Measurements from ENCODE around the gene TMEM132C.
"Not testable (repeated sequence)": the region's sequence is repeated elsewhere in the genome, so short reads cannot be mapped to it uniquely, and the experiment has no call there.

Gene TMEM132C

DNA sequence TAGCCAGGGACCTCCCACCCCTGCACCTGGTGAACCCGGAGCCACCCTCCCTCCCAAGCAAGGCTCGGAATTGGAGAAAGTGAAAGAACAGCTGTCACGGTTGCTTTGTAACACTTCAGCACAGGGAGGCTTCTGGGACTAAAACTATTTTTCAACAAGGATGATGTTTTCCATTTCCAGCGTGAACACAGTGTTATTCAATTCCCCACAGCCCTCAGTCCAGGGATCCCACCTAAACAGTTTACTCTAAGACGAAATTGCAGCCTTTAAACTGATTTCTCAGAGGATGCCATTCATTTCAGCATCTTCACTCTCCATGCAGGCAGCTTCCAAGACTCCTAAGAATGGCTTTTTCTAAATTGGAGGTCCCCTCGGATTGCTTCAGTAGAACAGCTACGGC is 327.6 kb downstream of the TMEM132C start:
- DNase-seq (ENCODE audit: extremely low spot score), result no peak
- CTCF ChIA-PET, result no interaction called here
- POLR2A ChIA-PET, result no interaction called here
- TF ChIP-seq TARDBP (IDR thresholded peaks at IDR 0.05) (no peak), SP1 (IDR thresholded peaks at IDR 0.05) (no peak), ELF4 (IDR thresholded peaks at IDR 0.05) (no peak), ZNF384 (IDR thresholded peaks at IDR 0.05) (no peak), BHLHE40 (IDR thresholded peaks at IDR 0.05; ENCODE audit: borderline replicate concordance) (no peak), CTBP1 (IDR thresholded peaks at IDR 0.05; ENCODE audit: borderline replicate concordance) (no peak)

DNA sequence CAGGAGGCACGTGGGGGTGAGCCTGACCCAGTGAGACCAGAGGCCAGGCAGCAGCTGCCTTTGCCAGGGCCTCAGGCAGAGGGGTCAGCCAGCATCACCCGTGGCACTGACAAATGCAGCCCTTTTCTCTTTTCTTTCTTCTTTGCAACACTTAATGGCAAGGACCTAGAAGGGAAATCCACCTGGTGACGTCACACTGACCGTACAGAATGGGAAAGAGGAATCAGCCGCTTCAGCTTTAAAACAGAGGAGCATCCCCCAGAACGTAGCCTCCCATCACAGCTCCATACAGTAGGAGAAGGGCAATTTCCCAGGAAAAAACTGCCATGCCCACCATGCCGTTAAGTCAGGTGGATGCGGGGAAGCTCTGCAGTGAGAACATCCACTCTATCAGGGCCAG is 328.6 kb downstream of the TMEM132C start:
- ChIA-PET CTCF (no interaction called here), POLR2A (no interaction called here)
- TF ChIP-seq NFRKB (IDR thresholded peaks at IDR 0.05), result no peak
- no peak for TF ChIP-seq BHLHE40 (IDR thresholded peaks at IDR 0.05; ENCODE audit: borderline replicate concordance)
- TF ChIP-seq ELF4 (IDR thresholded peaks at IDR 0.05), result no peak
- no peak for TF ChIP-seq HDGF (IDR thresholded peaks at IDR 0.05; ENCODE audit: borderline replicate concordance)
- TF ChIP-seq TARDBP (IDR thresholded peaks at IDR 0.05), result no peak
- no peak for TF ChIP-seq CTBP1 (IDR thresholded peaks at IDR 0.05; ENCODE audit: borderline replicate concordance)
- no peak for TF ChIP-seq LEF1 (IDR thresholded peaks at IDR 0.05; ENCODE audit: borderline replicate concordance)
- no peak for TF ChIP-seq L3MBTL2 (conservative IDR thresholded peaks at IDR 0.05)
- TF ChIP-seq, protein P1, sequence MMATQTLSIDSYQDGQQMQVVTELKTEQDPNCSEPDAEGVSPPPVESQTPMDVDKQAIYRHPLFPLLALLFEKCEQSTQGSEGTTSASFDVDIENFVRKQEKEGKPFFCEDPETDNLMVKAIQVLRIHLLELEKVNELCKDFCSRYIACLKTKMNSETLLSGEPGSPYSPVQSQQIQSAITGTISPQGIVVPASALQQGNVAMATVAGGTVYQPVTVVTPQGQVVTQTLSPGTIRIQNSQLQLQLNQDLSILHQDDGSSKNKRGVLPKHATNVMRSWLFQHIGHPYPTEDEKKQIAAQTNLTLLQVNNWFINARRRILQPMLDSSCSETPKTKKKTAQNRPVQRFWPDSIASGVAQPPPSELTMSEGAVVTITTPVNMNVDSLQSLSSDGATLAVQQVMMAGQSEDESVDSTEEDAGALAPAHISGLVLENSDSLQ (IDR thresholded peaks at IDR 0.05), result no peak
- no peak for TF ChIP-seq ARNT (IDR thresholded peaks at IDR 0.05)
- no peak for TF ChIP-seq FOXM1 (IDR thresholded peaks at IDR 0.05; ENCODE audit: borderline replicate concordance)
- no peak for TF ChIP-seq FOXK2 (IDR thresholded peaks at IDR 0.05)
- no peak for TF ChIP-seq SUZ12 (IDR thresholded peaks at IDR 0.05)
- TF ChIP-seq SP1 (IDR thresholded peaks at IDR 0.05), result no peak
- no peak for TF ChIP-seq ZNF384 (IDR thresholded peaks at IDR 0.05)
- no peak for TF ChIP-seq FOXA1 (IDR thresholded peaks at IDR 0.05)
- DNase-seq (ENCODE audit: extremely low spot score), result no peak

DNA sequence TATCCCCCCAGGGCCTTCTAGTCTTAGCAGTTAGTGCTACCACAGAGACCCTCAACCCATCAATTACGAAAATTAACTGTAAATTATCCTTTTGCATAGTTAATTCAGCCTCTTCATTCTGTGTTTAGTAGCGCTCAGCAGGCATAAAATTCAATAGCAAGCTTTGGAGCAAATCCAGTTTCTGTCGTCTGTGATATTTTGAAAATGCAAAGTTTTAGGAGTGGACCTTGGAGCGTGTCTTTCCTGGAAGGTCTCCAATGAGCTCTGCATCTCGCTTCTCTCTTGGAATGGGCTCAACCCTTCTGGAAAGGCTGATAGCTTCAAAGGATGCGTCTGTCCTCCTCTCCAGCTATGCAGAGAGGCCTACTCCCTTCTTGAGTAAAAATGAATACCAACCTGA is 333.9 kb downstream of the TMEM132C start:
- POLR2A ChIA-PET, result no interaction called here
- TF ChIP-seq FOXA1 (IDR thresholded peaks at IDR 0.05) (no peak), FOXM1 (IDR thresholded peaks at IDR 0.05; ENCODE audit: borderline replicate concordance) (no peak), SUZ12 (IDR thresholded peaks at IDR 0.05) (no peak), TARDBP (IDR thresholded peaks at IDR 0.05) (no peak), L3MBTL2 (conservative IDR thresholded peaks at IDR 0.05) (no peak), ELF4 (IDR thresholded peaks at IDR 0.05) (no peak), BHLHE40 (IDR thresholded peaks at IDR 0.05; ENCODE audit: borderline replicate concordance) (no peak), SP1 (IDR thresholded peaks at IDR 0.05) (no peak), NFRKB (IDR thresholded peaks at IDR 0.05) (no peak), CTBP1 (IDR thresholded peaks at IDR 0.05; ENCODE audit: borderline replicate concordance) (no peak), HDGF (IDR thresholded peaks at IDR 0.05; ENCODE audit: borderline replicate concordance) (no peak), ARNT (IDR thresholded peaks at IDR 0.05) (no peak), ZNF384 (IDR thresholded peaks at IDR 0.05) (no peak), FOXK2 (IDR thresholded peaks at IDR 0.05) (no peak)
- TF ChIP-seq, protein P1 (IDR thresholded peaks at IDR 0.05), result no peak

DNA sequence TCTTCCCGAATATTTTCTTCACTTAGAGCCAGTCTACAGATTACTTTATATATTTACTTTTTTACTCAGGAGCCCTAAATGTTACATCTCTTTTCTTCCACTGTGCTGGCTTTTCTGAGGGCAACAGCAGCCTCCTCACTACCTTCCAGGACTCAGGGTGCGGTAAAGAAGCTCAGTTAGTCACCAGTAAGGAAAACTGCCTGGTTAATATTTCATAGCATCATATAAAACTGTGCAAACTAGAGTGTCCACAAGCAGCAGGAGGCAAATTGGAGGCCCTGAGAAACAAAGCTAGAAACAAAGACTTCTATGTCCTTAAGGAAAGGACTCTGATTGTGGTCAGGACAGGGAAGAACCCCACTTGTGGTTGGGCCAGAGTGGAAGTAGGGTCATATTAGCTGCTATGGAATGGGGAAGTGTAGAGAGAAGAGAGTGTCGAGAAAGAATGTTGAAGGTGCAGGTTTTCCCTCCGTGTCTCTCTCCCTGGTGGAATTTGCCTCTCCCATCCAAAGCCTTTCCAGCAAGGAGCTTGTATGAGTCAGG is 336.7 kb downstream of the TMEM132C start:
- ChIA-PET CTCF (no interaction called here), POLR2A (no interaction called here)
- TF ChIP-seq HDGF (IDR thresholded peaks at IDR 0.05; ENCODE audit: borderline replicate concordance) (no peak), SUZ12 (IDR thresholded peaks at IDR 0.05) (no peak), FOXM1 (IDR thresholded peaks at IDR 0.05; ENCODE audit: borderline replicate concordance) (no peak), FOXK2 (IDR thresholded peaks at IDR 0.05) (no peak), NFRKB (IDR thresholded peaks at IDR 0.05) (no peak), TARDBP (IDR thresholded peaks at IDR 0.05) (no peak), ELF4 (IDR thresholded peaks at IDR 0.05) (no peak), ZNF384 (IDR thresholded peaks at IDR 0.05) (no peak), FOXA1 (IDR thresholded peaks at IDR 0.05) (no peak), L3MBTL2 (conservative IDR thresholded peaks at IDR 0.05) (no peak), ARNT (IDR thresholded peaks at IDR 0.05) (no peak), LEF1 (IDR thresholded peaks at IDR 0.05; ENCODE audit: borderline replicate concordance) (no peak), SP1 (IDR thresholded peaks at IDR 0.05) (no peak), CTBP1 (IDR thresholded peaks at IDR 0.05; ENCODE audit: borderline replicate concordance) (no peak), BHLHE40 (IDR thresholded peaks at IDR 0.05; ENCODE audit: borderline replicate concordance) (no peak)
- TF ChIP-seq, protein P1 (IDR thresholded peaks at IDR 0.05), result no peak
- DNase-seq (ENCODE audit: extremely low spot score), result no peak

More for the DNA sequence above, 333.9 kb downstream of the TMEM132C start:
- CTCF ChIA-PET, result no interaction called here
- DNase-seq (ENCODE audit: extremely low spot score), result no peak

DNA sequence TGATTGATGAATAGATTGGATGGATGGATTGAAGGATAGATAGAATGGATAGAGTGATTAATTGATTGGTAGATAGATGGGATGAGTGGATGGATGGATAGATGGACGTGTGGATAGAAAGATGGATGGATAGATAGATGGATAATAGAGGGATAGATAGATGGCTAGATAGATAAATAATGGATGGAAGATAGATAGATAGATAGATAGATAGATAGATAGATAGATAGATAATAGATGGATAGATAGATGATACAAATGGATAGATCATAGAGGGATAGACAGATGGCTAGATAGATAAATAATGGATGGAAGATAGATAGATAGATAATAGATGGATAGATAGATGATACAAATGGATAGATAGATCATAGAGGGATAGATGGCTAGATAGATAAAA is 337.2 kb downstream of the TMEM132C start:
- POLR2A ChIA-PET; DNase-seq (ENCODE audit: extremely low spot score); CTCF ChIA-PET: not testable (repeated sequence)

DNA sequence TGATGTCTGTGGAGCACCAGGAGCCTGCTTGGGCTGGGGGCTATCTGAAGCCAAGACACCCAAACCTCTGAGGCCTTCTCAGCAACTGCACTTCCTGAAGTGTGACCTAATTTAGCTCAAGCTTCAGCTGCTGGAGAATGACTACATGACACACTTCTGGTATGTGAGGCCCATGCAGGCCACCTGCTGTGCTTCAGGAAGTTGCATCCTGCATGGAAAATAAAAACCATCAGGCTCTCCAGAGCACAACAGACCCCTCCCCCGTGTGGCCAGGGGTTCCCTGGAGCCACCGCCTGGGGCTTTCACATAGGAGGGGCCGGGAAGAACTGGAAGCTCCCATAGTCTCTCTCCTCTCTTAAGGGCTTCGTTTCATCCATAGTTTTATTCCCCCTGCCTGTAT is 339.1 kb downstream of the TMEM132C start:
- DNase-seq (ENCODE audit: extremely low spot score), result no peak
- POLR2A ChIA-PET, result no interaction called here

More for the DNA sequence above, 339.1 kb downstream of the TMEM132C start:
- TF ChIP-seq ZNF384 (IDR thresholded peaks at IDR 0.05) (no peak), LEF1 (IDR thresholded peaks at IDR 0.05; ENCODE audit: borderline replicate concordance) (no peak), L3MBTL2 (conservative IDR thresholded peaks at IDR 0.05) (no peak), FOXA1 (IDR thresholded peaks at IDR 0.05) (no peak), FOXK2 (IDR thresholded peaks at IDR 0.05) (no peak), SP1 (IDR thresholded peaks at IDR 0.05) (no peak), BHLHE40 (IDR thresholded peaks at IDR 0.05; ENCODE audit: borderline replicate concordance) (no peak), CTBP1 (IDR thresholded peaks at IDR 0.05; ENCODE audit: borderline replicate concordance) (no peak), FOXM1 (IDR thresholded peaks at IDR 0.05; ENCODE audit: borderline replicate concordance) (no peak), ELF4 (IDR thresholded peaks at IDR 0.05) (no peak), TARDBP (IDR thresholded peaks at IDR 0.05) (no peak), ARNT (IDR thresholded peaks at IDR 0.05) (no peak), HDGF (IDR thresholded peaks at IDR 0.05; ENCODE audit: borderline replicate concordance) (no peak), SUZ12 (IDR thresholded peaks at IDR 0.05) (no peak)
- TF ChIP-seq, protein P1 (IDR thresholded peaks at IDR 0.05), result no peak
- CTCF ChIA-PET, result no interaction called here
